Measurements from ENCODE around the gene FAM163A.

The FAM163A gene

GRCh38 chr1:179788259-179788658, 45.2 kb downstream of the FAM163A start:
- Histone ChIP-seq H3F3A (ENCODE audit: insufficient read depth, low read length) (no peaks in the 10 kb centered on the region), H3K27ac (ENCODE audit: low read depth, low read length, poor library complexity, severe bottlenecking) (no peak overlapping the region), H3K4me2 (ENCODE audit: low read length) (no peak overlapping the region), H3K27me3 (ENCODE audit: insufficient read depth, low read length) (peaks cover 5% of the 10 kb centered on the region; the same call in 1 of the 2 replicates), H3K4me3 (ENCODE audit: low read depth, low read length, poor library complexity, severe bottlenecking) (no peak overlapping the region), H3K36me3 (ENCODE audit: insufficient read depth, low read length) (no peaks in the 10 kb centered on the region), H2AFZ (ENCODE audit: low read length) (no peak overlapping the region), H3K79me2 (ENCODE audit: insufficient read depth, low read length) (no peaks in the 10 kb centered on the region), H3K4me1 (ENCODE audit: insufficient read depth, low read length, severe bottlenecking) (no peaks in the 10 kb centered on the region), H3K9me3 (ENCODE audit: low read length) (no peaks in the 10 kb centered on the region), H3K9ac (ENCODE audit: low read length) (no peak overlapping the region), H3K9me2 (ENCODE audit: low read depth, low read length) (no peaks in the 10 kb centered on the region), H4K20me1 (ENCODE audit: insufficient read depth, low read length) (no peaks in the 10 kb centered on the region)
- TF ChIP-seq EZH2 (IDR thresholded peaks at IDR 0.05; ENCODE audit: borderline replicate concordance, low read length) (no peak), CTCF (IDR thresholded peaks at IDR 0.05; ENCODE audit: low read length) (no peak)

- Histone ChIP-seq H3K36me3 (ENCODE audit: insufficient read depth, low read length) (no peaks in the 10 kb centered on the region), H3K79me2 (ENCODE audit: insufficient read depth, low read length) (no peaks in the 10 kb centered on the region), H3K4me3 (ENCODE audit: low read depth, low read length, poor library complexity, severe bottlenecking) (no peak overlapping the region), H3K9me3 (ENCODE audit: low read length) (no peaks in the 10 kb centered on the region), H3K9ac (ENCODE audit: low read length) (no peak overlapping the region), H4K20me1 (ENCODE audit: insufficient read depth, low read length) (no peaks in the 10 kb centered on the region), H3K27ac (ENCODE audit: low read depth, low read length, poor library complexity, severe bottlenecking) (no peak overlapping the region), H3K4me1 (ENCODE audit: insufficient read depth, low read length, severe bottlenecking) (no peaks in the 10 kb centered on the region), H3K9me2 (ENCODE audit: low read depth, low read length) (no peaks in the 10 kb centered on the region), H3K27me3 (ENCODE audit: insufficient read depth, low read length) (no peaks in the 10 kb centered on the region), H3F3A (ENCODE audit: insufficient read depth, low read length) (no peaks in the 10 kb centered on the region), H3K4me2 (ENCODE audit: low read length) (no peak overlapping the region), H2AFZ (ENCODE audit: low read length) (no peak overlapping the region)
- TF ChIP-seq EZH2 (IDR thresholded peaks at IDR 0.05; ENCODE audit: borderline replicate concordance, low read length) (no peak), CTCF (IDR thresholded peaks at IDR 0.05; ENCODE audit: low read length) (no peak)
Measured at GRCh38 chr1:179793281-179793680, 50.2 kb downstream of the FAM163A start.

DNA sequence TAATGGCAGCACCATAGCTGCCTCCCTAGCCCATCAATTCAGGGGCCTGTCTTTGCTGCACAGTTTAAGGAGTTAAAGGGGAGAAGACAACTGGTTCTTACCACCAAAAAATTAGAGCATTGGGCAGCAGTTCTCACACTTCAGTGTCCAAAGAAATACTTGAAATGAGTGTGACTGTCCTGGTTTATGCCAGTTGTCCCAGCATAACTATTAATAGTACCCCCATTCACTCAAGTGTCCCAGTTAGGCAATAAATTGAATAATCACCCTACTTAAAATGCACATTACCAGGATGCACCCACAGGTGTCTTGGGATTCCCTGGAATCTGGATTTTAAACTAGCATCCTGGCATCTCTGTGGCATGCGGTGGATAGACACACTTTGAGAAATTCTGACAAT, 51.1 kb downstream of the FAM163A start:
- no peaks in the 10 kb centered on the region for H3K4me1 ChIP-seq (ENCODE audit: insufficient read depth, low read length, severe bottlenecking)
- H3K4me3 ChIP-seq (ENCODE audit: low read depth, low read length, poor library complexity, severe bottlenecking), result no peak overlapping the region
- 0 out of 2 replicates have a peak, but pooled peaks cover 1% of the 10 kb centered on the region for H3K27me3 ChIP-seq (ENCODE audit: insufficient read depth, low read length)
- no peak overlapping the region for H3K9ac ChIP-seq (ENCODE audit: low read length)
- H3K36me3 ChIP-seq (ENCODE audit: insufficient read depth, low read length), result no peaks in the 10 kb centered on the region
- no peaks in the 10 kb centered on the region for H3F3A ChIP-seq (ENCODE audit: insufficient read depth, low read length)
- no peak overlapping the region for H3K4me2 ChIP-seq (ENCODE audit: low read length)
- H3K27ac ChIP-seq (ENCODE audit: low read depth, low read length, poor library complexity, severe bottlenecking), result no peak overlapping the region
- H4K20me1 ChIP-seq (ENCODE audit: insufficient read depth, low read length), result no peaks in the 10 kb centered on the region
- H3K9me2 ChIP-seq (ENCODE audit: low read depth, low read length), result no peaks in the 10 kb centered on the region
- H3K9me3 ChIP-seq (ENCODE audit: low read length), result no peaks in the 10 kb centered on the region
- TF ChIP-seq EZH2 (IDR thresholded peaks at IDR 0.05; ENCODE audit: borderline replicate concordance, low read length), result no peak
- TF ChIP-seq CTCF (IDR thresholded peaks at IDR 0.05; ENCODE audit: low read length), result no peak
- no peak overlapping the region for H2AFZ ChIP-seq (ENCODE audit: low read length)
- no peaks in the 10 kb centered on the region for H3K79me2 ChIP-seq (ENCODE audit: insufficient read depth, low read length)
